DMS53 treated with DMSO at 0.1 percent for 48 hours (cell line): Measurements from ENCODE around the gene CA5A.

Source experiments
- DNase-seq: peaks from one replicate; lab custom pipeline; 2025; ENCODE audit not compliant: unreplicated experiment; lab: John Stamatoyannopoulos, UW

Gene CA5A

GRCh38 chr16:87964049-87964659, 27.8 kb upstream of the CA5A start:
- no peak for DNase-seq

DNA sequence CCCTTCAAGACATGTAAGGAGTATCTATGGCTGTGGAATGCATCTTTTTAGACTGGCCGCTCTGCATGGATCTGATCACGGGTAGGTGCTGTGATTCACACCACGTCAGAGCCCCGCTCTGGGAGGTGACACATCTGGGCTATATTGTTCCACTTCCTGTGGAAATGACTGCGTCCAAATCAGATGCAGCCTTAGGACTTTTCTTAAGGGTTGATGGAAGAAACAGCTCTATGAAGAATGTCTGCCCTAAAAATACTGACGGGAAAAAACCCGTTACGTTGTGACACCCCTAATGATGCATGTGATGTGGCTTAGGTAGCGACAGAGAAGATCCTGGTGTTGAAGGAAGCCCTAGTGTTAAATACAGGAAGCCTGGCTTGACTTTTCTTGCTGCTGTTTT, 27.1 kb upstream of the CA5A start:
- DNase-seq, result no peak

GRCh38 chr16:87961623-87962022, 25.3 kb upstream of the CA5A start:
- DNase-seq, result no peak

DNA sequence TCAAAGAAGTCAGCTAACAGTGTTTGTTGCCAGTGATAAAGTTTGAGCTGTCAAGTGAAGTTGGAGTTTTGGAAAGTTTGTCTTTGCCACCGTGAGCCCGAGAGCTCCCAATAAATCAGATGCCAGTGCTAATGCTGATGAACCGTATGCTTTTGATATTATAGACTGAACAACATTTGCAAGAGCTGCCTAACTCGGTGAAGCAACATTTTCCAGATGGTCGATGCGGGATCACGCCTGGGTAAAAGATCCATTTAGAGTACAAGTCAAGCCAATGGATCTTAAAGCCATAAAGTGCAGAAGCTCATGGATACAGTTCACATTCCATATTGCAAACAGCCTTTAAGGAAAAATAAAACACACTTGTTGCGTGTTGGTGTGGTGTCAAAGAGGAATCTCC, 24.5 kb upstream of the CA5A start:
- DNase-seq, result no peak

GRCh38 chr16:87960296-87960695, 24.0 kb upstream of the CA5A start:
- no peak for DNase-seq

- DNase-seq, result no peak
These were observed 23.2 kb upstream of the CA5A start for GRCh38 chr16:87959391-87959990.

GRCh38 chr16:87958632-87959031, 22.3 kb upstream of the CA5A start:
- DNase-seq, result no peak

GRCh38 chr16:87957296-87958094, 21.2 kb upstream of the CA5A start:
- no peak for DNase-seq

- no peak for DNase-seq
These were observed 20.3 kb upstream of the CA5A start for GRCh38 chr16:87956365-87957231.

- no peak for DNase-seq
These were observed 19.7 kb upstream of the CA5A start for GRCh38 chr16:87956098-87956364.

DNA sequence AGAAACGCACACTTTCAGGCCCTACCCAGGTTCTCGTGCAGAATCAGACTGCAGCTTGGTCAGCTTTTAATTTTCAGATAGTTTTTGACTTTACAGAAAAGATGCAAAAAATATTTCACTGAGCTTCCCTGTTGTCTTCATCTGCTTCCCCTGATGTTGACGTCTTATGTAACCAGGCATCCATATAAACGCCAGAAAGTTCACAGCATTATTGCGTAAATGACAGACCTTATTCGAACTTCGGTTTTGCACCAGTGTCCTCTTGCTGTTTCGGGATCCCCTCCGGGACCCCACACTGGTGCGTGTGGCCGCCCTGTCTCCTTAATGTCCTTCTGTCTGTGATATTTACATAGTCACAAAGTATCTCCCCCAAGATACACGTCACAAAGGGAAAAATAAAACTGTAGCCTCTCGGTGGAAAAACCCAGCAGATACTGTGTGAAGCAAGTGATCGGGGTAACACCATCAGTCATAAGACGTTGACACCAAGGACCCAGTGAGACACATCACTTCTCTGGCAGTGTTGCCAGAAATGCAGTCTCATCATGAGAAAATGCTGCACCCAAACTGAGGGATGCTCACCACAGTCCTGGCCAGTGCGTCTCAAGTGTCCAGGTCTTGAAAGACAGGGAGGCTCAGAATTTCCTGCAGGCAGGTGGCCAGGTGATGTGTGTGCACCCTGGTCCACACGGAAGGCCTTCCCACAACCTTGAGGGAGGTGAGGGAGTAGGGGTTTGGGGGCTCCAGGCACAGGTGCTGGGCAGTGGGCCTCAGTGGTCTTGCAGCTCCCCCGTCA, 19.2 kb upstream of the CA5A start:
- no peak for DNase-seq

DNA sequence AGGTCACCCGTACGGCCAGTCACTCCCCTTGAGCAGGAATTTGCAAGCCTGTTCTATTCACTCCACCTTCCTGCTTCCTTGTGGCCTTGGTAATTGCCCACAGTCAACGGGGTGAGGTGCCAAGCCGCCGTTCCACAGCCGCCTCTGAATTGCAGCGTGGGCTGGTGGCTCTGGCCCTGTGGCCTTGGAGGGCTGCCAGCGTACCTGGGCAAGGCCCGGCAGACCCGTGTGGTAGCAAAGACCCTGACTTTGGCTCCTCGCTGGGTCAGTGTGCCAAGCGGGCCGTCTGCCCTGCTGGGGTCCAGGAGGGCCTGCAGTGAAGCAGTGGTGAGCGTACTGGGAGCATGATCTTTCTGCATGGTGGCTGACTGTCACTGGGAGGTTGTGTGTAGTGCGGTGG, 18.5 kb upstream of the CA5A start:
- no peak for DNase-seq

DNA sequence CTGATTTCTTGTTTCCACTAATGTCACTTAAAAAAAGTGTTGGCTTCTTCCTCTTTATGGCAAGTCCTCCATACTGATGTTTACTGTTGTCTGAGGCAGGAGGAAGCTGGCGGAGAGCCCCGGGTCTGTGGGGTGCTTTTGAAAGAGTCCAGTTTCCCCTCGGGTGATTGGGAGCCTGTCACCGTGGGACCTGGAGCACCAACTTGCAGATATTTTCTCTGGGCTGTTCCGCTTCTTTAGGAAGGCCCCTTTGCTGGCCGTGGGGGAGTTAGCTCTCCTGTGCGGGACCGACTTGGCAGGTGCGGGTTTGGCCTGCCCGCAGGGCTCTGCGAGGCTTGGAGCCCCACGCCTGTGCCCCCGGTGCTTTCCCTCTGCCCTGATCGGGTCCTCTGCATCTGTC, 18.0 kb upstream of the CA5A start:
- DNase-seq, result no peak

DNA sequence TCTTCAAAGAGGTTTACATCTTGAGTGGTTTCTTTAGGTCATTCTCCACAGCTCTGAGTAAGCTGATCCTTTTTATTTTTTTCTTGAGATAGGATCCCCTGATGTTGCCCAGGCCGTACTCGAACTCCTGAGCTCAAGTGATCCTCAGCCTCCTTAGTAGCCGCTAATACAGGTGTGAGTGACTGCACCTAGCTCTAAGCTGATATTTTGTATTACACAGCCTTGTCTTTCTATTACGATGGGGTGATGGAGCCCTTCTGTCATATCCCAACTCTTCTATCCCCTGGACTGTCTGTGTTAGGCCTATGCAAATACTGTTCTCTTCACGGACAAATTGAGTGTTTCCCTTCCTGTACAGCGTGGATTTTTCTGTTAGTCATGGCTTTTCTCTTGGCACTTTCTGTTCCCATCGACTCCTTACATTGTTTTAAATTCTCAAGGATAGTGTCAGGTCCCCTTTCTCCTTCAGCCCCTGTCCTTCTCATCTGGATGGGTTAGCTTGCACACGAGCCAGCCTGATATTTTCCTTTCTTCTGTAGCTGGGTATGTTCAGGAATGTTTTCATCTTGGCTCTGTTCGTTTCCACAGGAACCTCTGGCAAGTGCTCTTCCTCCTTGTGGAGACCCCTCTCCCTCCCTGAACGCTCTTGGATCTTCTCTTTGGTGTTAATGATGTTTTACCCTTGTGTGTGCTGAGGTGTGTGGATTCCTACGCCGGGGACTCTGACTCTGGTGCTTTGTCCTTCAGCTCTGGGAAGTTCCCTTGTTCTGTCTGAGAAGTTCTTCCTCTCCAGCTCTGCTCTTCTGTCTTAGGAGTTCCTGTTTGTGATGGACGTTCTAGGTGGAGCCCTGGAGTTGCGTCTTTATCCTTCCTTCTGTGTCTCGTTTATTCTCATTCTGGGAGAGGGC, 17.2 kb upstream of the CA5A start:
- DNase-seq, result no peak

GRCh38 chr16:87952751-87953150, 16.4 kb upstream of the CA5A start:
- DNase-seq, result no peak

GRCh38 chr16:87951552-87952538, 15.5 kb upstream of the CA5A start:
- no peak for DNase-seq

DNA sequence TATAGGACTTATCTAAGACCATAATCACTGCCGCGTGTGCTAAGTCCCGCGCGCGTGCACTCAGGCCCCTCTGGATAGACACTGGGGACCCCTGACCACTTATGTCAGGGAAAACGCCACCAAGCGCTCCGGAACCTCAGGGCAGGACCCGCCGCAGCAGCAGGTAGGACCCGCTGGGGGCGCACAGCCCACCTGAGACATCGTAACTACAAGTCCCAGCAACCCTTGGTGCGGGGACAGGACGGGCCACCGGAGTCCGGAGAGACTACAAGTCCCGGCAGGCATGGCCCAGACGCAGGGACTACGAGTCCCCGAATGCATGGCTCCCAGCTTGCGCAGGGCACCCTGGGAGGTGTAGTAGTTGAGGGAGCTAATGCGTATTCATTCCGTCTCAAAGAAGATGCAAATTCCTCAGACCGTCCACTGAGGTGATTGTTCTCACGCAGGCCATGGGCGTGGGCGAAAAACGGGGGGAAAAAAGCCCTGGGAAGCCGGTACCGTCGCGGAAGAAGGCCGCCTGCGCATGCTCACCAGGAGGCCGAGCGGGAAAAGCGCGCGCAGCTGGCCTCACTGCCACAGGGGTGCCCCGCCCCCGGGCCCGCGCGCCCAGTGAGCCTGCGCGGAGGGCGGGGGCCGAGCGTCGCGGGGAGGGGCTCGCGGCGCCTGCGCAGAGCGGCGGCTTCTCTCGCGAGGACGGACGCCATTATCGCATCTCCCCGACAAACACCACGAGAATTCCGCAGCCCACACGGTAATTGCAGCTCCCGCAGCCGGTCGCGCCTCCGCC, 14.6 kb upstream of the CA5A start, which contains the start of gene BANP:
BANP (plus strand) TSS at position 670 of the 787 bp plus-strand sequence. CDS start 23,682 bp downstream, outside the sequence.
- DNase-seq, result peak; percentile 87
